ENCODE data around the gene CPEB4. TPM values are rescaled to one million over a fixed set of nuclear protein-coding genes. Genes with fewer than 3 reads are reported as not detected.
A peak's percentile ranks its signal among the peaks of the same experiment; 100 is the strongest.

Gene CPEB4
- total RNA-seq, 1 experiment from 2014 or later = 12.5 TPM

GRCh38 chr5:173884402-173885053 lies 3.6 kb upstream of the CPEB4 start:
- no peak for DNase-seq (ENCODE audit: low read depth)

GRCh38 chr5:173885054-173885443 lies 3.1 kb upstream of the CPEB4 start:
- DNase-seq (ENCODE audit: low read depth) = no peak

- DNase-seq (ENCODE audit: low read depth) = peak; percentile 43
These were observed 2.6 kb upstream of the CPEB4 start for GRCh38 chr5:173885475-173886010.

GRCh38 chr5:173886150-173886549 lies 2.0 kb upstream of the CPEB4 start:
- DNase-seq (ENCODE audit: low read depth) = no peak

GRCh38 chr5:173888473-173889131 lies 453 bp downstream of the CPEB4 start:
- peak; percentile 20 for DNase-seq (ENCODE audit: low read depth)

- DNase-seq (ENCODE audit: low read depth) = peak; percentile 31
These were observed 2.2 kb downstream of the CPEB4 start for GRCh38 chr5:173890195-173890991.

GRCh38 chr5:173891308-173892116 lies 3.4 kb downstream of the CPEB4 start:
- DNase-seq (ENCODE audit: low read depth) = no peak

GRCh38 chr5:173893192-173893561 lies 5.0 kb downstream of the CPEB4 start:
- no peak for DNase-seq (ENCODE audit: low read depth)

- no peak for DNase-seq (ENCODE audit: low read depth)
These were observed 7.4 kb downstream of the CPEB4 start for GRCh38 chr5:173895401-173896165.

- no peak for DNase-seq (ENCODE audit: low read depth)
These were observed 8.5 kb downstream of the CPEB4 start for GRCh38 chr5:173896631-173897030.

- DNase-seq (ENCODE audit: low read depth) = no peak
These were observed 13.6 kb downstream of the CPEB4 start for GRCh38 chr5:173901705-173902104.

- DNase-seq (ENCODE audit: low read depth) = no peak
These were observed 14.2 kb downstream of the CPEB4 start for GRCh38 chr5:173902334-173902733.

- no peak for DNase-seq (ENCODE audit: low read depth)
These were observed 14.6 kb downstream of the CPEB4 start for GRCh38 chr5:173902743-173903142.

GRCh38 chr5:173903396-173904140 lies 15.4 kb downstream of the CPEB4 start:
- DNase-seq (ENCODE audit: low read depth) = no peak

GRCh38 chr5:173904151-173904550 lies 16.0 kb downstream of the CPEB4 start:
- DNase-seq (ENCODE audit: low read depth) = no peak

GRCh38 chr5:173907284-173907683 lies 19.1 kb downstream of the CPEB4 start:
- DNase-seq (ENCODE audit: low read depth) = no peak

- peak; percentile 68 for DNase-seq (ENCODE audit: low read depth)
These were observed 19.7 kb downstream of the CPEB4 start for GRCh38 chr5:173907686-173908371.

GRCh38 chr5:173909199-173909598 lies 21.1 kb downstream of the CPEB4 start:
- DNase-seq (ENCODE audit: low read depth) = no peak

- no peak for DNase-seq (ENCODE audit: low read depth)
These were observed 22.1 kb downstream of the CPEB4 start for GRCh38 chr5:173910215-173910614.

GRCh38 chr5:173911623-173912022 lies 23.5 kb downstream of the CPEB4 start:
- DNase-seq (ENCODE audit: low read depth) = no peak

Data from RPMI7951 (cell line).